SK-N-SH (cell line): ENCODE results near the gene BRD4. TPM values are rescaled to one million over a fixed set of nuclear protein-coding genes. Genes with fewer than 3 reads are reported as not detected.
A peak's percentile ranks its signal among the peaks of the same experiment; 100 is the strongest.

Experiments
- CTCF ChIA-PET: fragments of 300-600, 350-600 bp; formaldehyde crosslinking; extraction: SDS; loops from one replicate; lab custom pipeline; 2021; lab: Yijun Ruan, JAX
- POLR2A ChIA-PET: fragments of 350-600 bp; sonication (Branson Sonifier 250); formaldehyde crosslinking; extraction: SDS; loops from one replicate; lab custom pipeline; 2020; ENCODE audit warnings: antibody characterized with exemption, inconsistent platforms; lab: Yijun Ruan, JAX
- DNase-seq: peaks from one replicate; pipeline ENCODE4 v3.0.0; 2012
- H2AFZ ChIP-seq: fragments of 200-600 bp; sonication (generic); 2 replicates; pipeline ENCODE4 v1.8.1; 2016; ENCODE audit warnings: antibody characterized with exemption, mild to moderate bottlenecking, low read depth
- H3F3A ChIP-seq: fragments of 200-600 bp; sonication (generic); replicated peaks from 2 replicates; pipeline ENCODE3; 2016; ENCODE audit warnings: antibody characterized with exemption, mild to moderate bottlenecking; ENCODE audit not compliant: insufficient read depth
- H3K27ac ChIP-seq, 2 experiments: fragments of 200-500 bp in 1 of 2; fragments of 200-600 bp in 1 of 2; sonication (Bioruptor generic) in 1 of 2; sonication (generic), shearing (Covaris generic) in 1 of 2; 2 replicates each; pipeline versions ENCODE4 v1.5.1 to v1.6.1; 2014 to 2016; ENCODE audit warnings: low read depth in 2 of 2, inconsistent platforms in 1 of 2, low read length in 1 of 2, mild to moderate bottlenecking in 1 of 2, mixed read lengths in 1 of 2
- H3K27me3 ChIP-seq: fragments of 200-600 bp; sonication (generic), shearing (Covaris generic); 2 replicates; pipeline ENCODE4 v1.6.1; 2016; ENCODE audit warnings: mixed run types; ENCODE audit not compliant: insufficient read depth
- H3K36me3 ChIP-seq, 2 experiments: fragments of 200-500 bp in 1 of 2; fragments of 200-600 bp in 1 of 2; sonication (Bioruptor generic) in 1 of 2; sonication (generic) in 1 of 2; replicated peaks in 1 of 2; 2 replicates each; pipeline versions ENCODE3 to v1.5.1; 2014 to 2016; ENCODE audit warnings: low read length in 1 of 2, mild to moderate bottlenecking in 1 of 2; ENCODE audit not compliant: insufficient read depth in 2 of 2, control insufficient read depth in 1 of 2
- H3K4me1 ChIP-seq, 2 experiments: fragments of 200-500 bp in 1 of 2; fragments of 200-600 bp in 1 of 2; sonication (Bioruptor generic) in 1 of 2; sonication (generic), shearing (Covaris generic) in 1 of 2; 2 replicates each; pipeline versions ENCODE4 v1.5.1 to v1.6.1; 2014 to 2016; ENCODE audit warnings: low read depth in 1 of 2, low read length in 1 of 2, mixed run types in 1 of 2; ENCODE audit not compliant: insufficient read depth in 2 of 2, control insufficient read depth in 1 of 2
- H3K4me2 ChIP-seq: fragments of 200-600 bp; sonication (generic), shearing (Covaris generic); 2 replicates; pipeline ENCODE4 v1.6.1; 2017; ENCODE audit warnings: mixed run types
- H3K4me3 ChIP-seq, 2 experiments: fragments of 200-500 bp in 1 of 2; fragments of 200-600 bp in 1 of 2; sonication (Bioruptor generic) in 1 of 2; sonication (generic), shearing (Covaris generic) in 1 of 2; 2 replicates each; pipeline versions ENCODE4 v1.5.1 to v1.8.1; 2014 to 2016; ENCODE audit warnings: low read depth in 2 of 2, inconsistent platforms in 1 of 2, low read length in 1 of 2, mild to moderate bottlenecking in 1 of 2, mixed read lengths in 1 of 2, moderate library complexity in 1 of 2
- H3K79me2 ChIP-seq: fragments of 200-600 bp; sonication (generic); 2 replicates; pipeline ENCODE4 v1.8.1; 2017; ENCODE audit warnings: mild to moderate bottlenecking; ENCODE audit not compliant: insufficient read depth
- H3K9ac ChIP-seq: fragments of 200-600 bp; sonication (generic); 2 replicates; pipeline ENCODE4 v1.6.1; 2017; ENCODE audit warnings: mixed run types
- H3K9me2 ChIP-seq: fragments of 200-600 bp; sonication (generic); 2 replicates; pipeline ENCODE4 v1.6.1; 2017; ENCODE audit warnings: mixed run types
- H3K9me3 ChIP-seq: fragments of 200-600 bp; sonication (generic); 2 replicates; pipeline ENCODE4 v1.6.1; 2017; ENCODE audit warnings: mixed run types, mild to moderate bottlenecking, moderate library complexity
- H4K20me1 ChIP-seq: fragments of 200-600 bp; sonication (generic); 2 replicates; pipeline ENCODE4 v1.6.1; 2017; ENCODE audit warnings: mild to moderate bottlenecking, mixed run types; ENCODE audit not compliant: insufficient read depth
- ELF1 ChIP-seq: IDR thresholded peaks from 2 replicates; pipeline ENCODE4 v1.4.0; 2012
- EP300 ChIP-seq, 2 experiments: IDR thresholded peaks; 2 replicates each; pipeline versions ENCODE4 v1.4.0 to v1.6.1; 2012; ENCODE audit warnings: borderline replicate concordance in 1 of 2, low read depth in 1 of 2, low read length in 1 of 2
- GABPA ChIP-seq: IDR thresholded peaks from 2 replicates; pipeline ENCODE4 v1.4.0; 2012; ENCODE audit warnings: low read depth, mild to moderate bottlenecking
- NFIC ChIP-seq: IDR thresholded peaks from 2 replicates; pipeline ENCODE4 v1.4.0; 2012; ENCODE audit warnings: borderline replicate concordance
- POLR2AphosphoS5 ChIP-seq: IDR thresholded peaks from 2 replicates; pipeline ENCODE4 v1.6.1; 2012; ENCODE audit warnings: low read depth, low read length
- RCOR1 ChIP-seq: fragments of 150-350 bp; IDR thresholded peaks from 2 replicates; pipeline ENCODE4 v1.6.1; 2017; ENCODE audit warnings: antibody characterized with exemption, low read length
- SMC3 ChIP-seq: IDR thresholded peaks from 2 replicates; pipeline ENCODE4 v1.6.1; 2012; ENCODE audit warnings: low read depth, low read length, improper control_type of control experiment
- TCF12 ChIP-seq: IDR thresholded peaks from 2 replicates; pipeline ENCODE4 v1.4.0; 2012
- YY1 ChIP-seq: IDR thresholded peaks from 2 replicates; pipeline ENCODE4 v1.4.0; 2012; ENCODE audit warnings: low read depth, mild to moderate bottlenecking
- WGBS: methylation state at CpG from one replicate; pipeline ENCODE4 v1.1.6; 2017; ENCODE audit warnings: low lambda C conversion rate; 5-methylcytosine and 5-hydroxymethylcytosine counted together
- polyA plus RNA-seq, 3 experiments: library from polyadenylated mRNA; depleted of rRNA; stranded (reverse); fragments of >200 nt; gene quantifications; 2 replicates each; pipeline ENCODE4 v1.2.3, GENCODE V29; 2012
- TF ChIP-seq, protein P1 (sequence below): IDR thresholded peaks from 2 replicates; pipeline ENCODE4 v1.4.0; 2012; ENCODE audit warnings: low read depth
- TF ChIP-seq, protein P2 (sequence below): fragments of 150-350 bp; IDR thresholded peaks from 2 replicates; pipeline ENCODE4 v1.6.1; 2017; ENCODE audit warnings: antibody characterized with exemption, low read length, low read depth, borderline replicate concordance
- TF ChIP-seq, protein P3 (sequence below): IDR thresholded peaks from 2 replicates; pipeline ENCODE4 v1.6.1; 2012; ENCODE audit warnings: mild to moderate bottlenecking, low read depth, low read length, moderate library complexity

BRD4 gene
- polyA plus RNA-seq, 1 of the 3 experiments (the other 2 are of a cell fraction) = 10.0 TPM

DNA sequence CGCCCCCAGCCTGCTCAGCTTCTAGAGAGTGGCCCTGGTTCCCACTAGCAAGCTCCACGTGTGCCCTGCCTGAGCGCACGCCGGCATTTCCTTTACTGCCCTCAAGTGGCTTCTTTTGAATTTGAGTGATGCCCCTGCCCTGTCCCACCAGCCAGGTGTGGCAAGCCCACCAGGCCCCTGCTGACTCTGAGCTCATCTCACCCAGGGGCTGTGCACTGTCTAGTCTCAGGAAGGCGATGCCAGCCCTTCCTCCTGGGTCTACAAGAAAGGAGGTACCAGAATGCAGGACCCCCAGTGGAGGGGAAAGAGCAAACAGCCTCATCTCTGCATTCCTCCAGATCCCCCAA is 82.8 kb downstream of the BRD4 start:
- no peaks in the 10 kb centered on the region for H3K27me3 ChIP-seq
- H4K20me1 ChIP-seq = peaks cover 87% of the 10 kb centered on the region
- no peaks in the 10 kb centered on the region for H3K9me3 ChIP-seq
- no peaks in the 10 kb centered on the region for H3K9me2 ChIP-seq
- H2AFZ ChIP-seq = no peak overlapping the region
- 80% methylated on average over 2 of the region's 6 CpGs for WGBS
- peak overlapping the region; percentile 60 to 97 for H3K27ac ChIP-seq
- peaks cover 14 to 69% of the 10 kb centered on the region in 2 experiments for H3K36me3 ChIP-seq
- peaks cover 17 to 47% of the 10 kb centered on the region in 2 experiments for H3K4me1 ChIP-seq
- peaks cover 83% of the 10 kb centered on the region for H3K79me2 ChIP-seq
- ChIA-PET POLR2A (no interaction called here), CTCF (interaction anchor here (0.9 to 7.2 kb wide), 4 partner anchors 16 to 72 kb away, joined by 3 to 39 read pairs (median 4); no protein-coding TSS in a partner anchor)
- TF ChIP-seq GABPA = no peak
- TF ChIP-seq RCOR1 = no peak
- TF ChIP-seq, protein P1, sequence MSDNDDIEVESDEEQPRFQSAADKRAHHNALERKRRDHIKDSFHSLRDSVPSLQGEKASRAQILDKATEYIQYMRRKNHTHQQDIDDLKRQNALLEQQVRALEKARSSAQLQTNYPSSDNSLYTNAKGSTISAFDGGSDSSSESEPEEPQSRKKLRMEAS = no peak
- TF ChIP-seq EP300 (IDR thresholded peaks at IDR 0.05; ENCODE audit: borderline replicate concordance in 1 of 2, low read depth in 1 of 2, low read length in 1 of 2) = no peak
- no peak for TF ChIP-seq NFIC
- no peak for TF ChIP-seq TCF12
- no peak for TF ChIP-seq POLR2AphosphoS5
- TF ChIP-seq, protein P2, sequence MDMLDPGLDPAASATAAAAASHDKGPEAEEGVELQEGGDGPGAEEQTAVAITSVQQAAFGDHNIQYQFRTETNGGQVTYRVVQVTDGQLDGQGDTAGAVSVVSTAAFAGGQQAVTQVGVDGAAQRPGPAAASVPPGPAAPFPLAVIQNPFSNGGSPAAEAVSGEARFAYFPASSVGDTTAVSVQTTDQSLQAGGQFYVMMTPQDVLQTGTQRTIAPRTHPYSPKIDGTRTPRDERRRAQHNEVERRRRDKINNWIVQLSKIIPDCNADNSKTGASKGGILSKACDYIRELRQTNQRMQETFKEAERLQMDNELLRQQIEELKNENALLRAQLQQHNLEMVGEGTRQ = no peak
- TF ChIP-seq, protein P3, sequence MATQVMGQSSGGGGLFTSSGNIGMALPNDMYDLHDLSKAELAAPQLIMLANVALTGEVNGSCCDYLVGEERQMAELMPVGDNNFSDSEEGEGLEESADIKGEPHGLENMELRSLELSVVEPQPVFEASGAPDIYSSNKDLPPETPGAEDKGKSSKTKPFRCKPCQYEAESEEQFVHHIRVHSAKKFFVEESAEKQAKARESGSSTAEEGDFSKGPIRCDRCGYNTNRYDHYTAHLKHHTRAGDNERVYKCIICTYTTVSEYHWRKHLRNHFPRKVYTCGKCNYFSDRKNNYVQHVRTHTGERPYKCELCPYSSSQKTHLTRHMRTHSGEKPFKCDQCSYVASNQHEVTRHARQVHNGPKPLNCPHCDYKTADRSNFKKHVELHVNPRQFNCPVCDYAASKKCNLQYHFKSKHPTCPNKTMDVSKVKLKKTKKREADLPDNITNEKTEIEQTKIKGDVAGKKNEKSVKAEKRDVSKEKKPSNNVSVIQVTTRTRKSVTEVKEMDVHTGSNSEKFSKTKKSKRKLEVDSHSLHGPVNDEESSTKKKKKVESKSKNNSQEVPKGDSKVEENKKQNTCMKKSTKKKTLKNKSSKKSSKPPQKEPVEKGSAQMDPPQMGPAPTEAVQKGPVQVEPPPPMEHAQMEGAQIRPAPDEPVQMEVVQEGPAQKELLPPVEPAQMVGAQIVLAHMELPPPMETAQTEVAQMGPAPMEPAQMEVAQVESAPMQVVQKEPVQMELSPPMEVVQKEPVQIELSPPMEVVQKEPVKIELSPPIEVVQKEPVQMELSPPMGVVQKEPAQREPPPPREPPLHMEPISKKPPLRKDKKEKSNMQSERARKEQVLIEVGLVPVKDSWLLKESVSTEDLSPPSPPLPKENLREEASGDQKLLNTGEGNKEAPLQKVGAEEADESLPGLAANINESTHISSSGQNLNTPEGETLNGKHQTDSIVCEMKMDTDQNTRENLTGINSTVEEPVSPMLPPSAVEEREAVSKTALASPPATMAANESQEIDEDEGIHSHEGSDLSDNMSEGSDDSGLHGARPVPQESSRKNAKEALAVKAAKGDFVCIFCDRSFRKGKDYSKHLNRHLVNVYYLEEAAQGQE = no peak
- no peak for TF ChIP-seq YY1
- no peak for TF ChIP-seq SMC3
- no peak for TF ChIP-seq ELF1
- no peak overlapping the region for H3K4me3 ChIP-seq
- peak overlapping the region; percentile 27; the same call in 1 of the 2 replicates for H3K9ac ChIP-seq
- peaks cover 33% of the 10 kb centered on the region for H3F3A ChIP-seq
- H3K4me2 ChIP-seq = peak overlapping the region; percentile 41; the same call in 1 of the 2 replicates
- DNase-seq = no peak
